Ascending aorta (tissue), 2 donors: ENCODE data around the gene NAV2. TPM values are rescaled to one million over a fixed set of nuclear protein-coding genes. Genes with fewer than 3 reads are reported as not detected.

Source experiments
- DNase-seq, 2 donors: peaks; one replicate each; pipeline ENCODE4 v3.0.0-alpha.2; 2019; ENCODE audit warnings: low spot score in 2 of 2
- H3K27ac ChIP-seq, 2 donors: fragments of 200-600 bp; sonication (generic); one replicate each; pipeline ENCODE4 v1.5.1; 2016 to 2017; ENCODE audit warnings: mild to moderate bottlenecking in 1 of 2
- H3K27me3 ChIP-seq: fragments of 200-600 bp; sonication (generic); one replicate; pipeline ENCODE4 v1.5.1; 2017
- H3K36me3 ChIP-seq, 2 donors: fragments of 200-600 bp; sonication (generic); one replicate each; pipeline ENCODE4 v1.5.1; 2016
- H3K4me1 ChIP-seq, 2 donors: fragments of 200-600 bp; sonication (generic); one replicate each; pipeline ENCODE4 v1.5.1; 2016 to 2017; ENCODE audit warnings: mild to moderate bottlenecking in 1 of 2
- H3K4me3 ChIP-seq, 2 donors: fragments of 200-600 bp; sonication (generic); one replicate each; pipeline ENCODE4 v1.5.1; 2016 to 2017; ENCODE audit warnings: mild to moderate bottlenecking in 1 of 2
- H3K9me3 ChIP-seq, 2 donors: fragments of 200-600 bp; sonication (generic); one replicate each; pipeline ENCODE4 v1.5.1; 2016
- intact Hi-C: fragments of 100-400 bp; cut with DNase I; formaldehyde crosslinking; loops from one replicate; pipeline ENCODE4 v1.15.1; 2023
- total RNA-seq: library from RNA; depleted of rRNA; stranded (reverse); fragments of >200 nt; gene quantifications from one replicate; pipeline ENCODE4 v1.1.0, GENCODE V29; 2016
- TF ChIP-seq, protein P1 (sequence below), 3 experiments: fragments of 200-600 bp in 2 of 3; fragments of 450-650 bp in 1 of 3; sonication (generic) in 2 of 3; IDR thresholded peaks; one replicate each; pipeline ENCODE4 v1.5.1; 2016 to 2019; ENCODE audit warnings: antibody characterized with exemption in 3 of 3, mild to moderate bottlenecking in 1 of 3, moderate library complexity in 1 of 3

NAV2 gene
- total RNA-seq, 1 donor from 2014 or later: 62.6 TPM

- Histone ChIP-seq H3K4me1 (peaks cover 8 to 20% of the 10 kb centered on the region in 2 donors), H3K27ac (no peak overlapping the region), H3K36me3 (peaks cover 5 to 9% of the 10 kb centered on the region in 2 donors), H3K27me3 (no peaks in the 10 kb centered on the region), H3K9me3 (no peaks in the 10 kb centered on the region), H3K4me3 (no peak overlapping the region)
- TF ChIP-seq, protein P1, sequence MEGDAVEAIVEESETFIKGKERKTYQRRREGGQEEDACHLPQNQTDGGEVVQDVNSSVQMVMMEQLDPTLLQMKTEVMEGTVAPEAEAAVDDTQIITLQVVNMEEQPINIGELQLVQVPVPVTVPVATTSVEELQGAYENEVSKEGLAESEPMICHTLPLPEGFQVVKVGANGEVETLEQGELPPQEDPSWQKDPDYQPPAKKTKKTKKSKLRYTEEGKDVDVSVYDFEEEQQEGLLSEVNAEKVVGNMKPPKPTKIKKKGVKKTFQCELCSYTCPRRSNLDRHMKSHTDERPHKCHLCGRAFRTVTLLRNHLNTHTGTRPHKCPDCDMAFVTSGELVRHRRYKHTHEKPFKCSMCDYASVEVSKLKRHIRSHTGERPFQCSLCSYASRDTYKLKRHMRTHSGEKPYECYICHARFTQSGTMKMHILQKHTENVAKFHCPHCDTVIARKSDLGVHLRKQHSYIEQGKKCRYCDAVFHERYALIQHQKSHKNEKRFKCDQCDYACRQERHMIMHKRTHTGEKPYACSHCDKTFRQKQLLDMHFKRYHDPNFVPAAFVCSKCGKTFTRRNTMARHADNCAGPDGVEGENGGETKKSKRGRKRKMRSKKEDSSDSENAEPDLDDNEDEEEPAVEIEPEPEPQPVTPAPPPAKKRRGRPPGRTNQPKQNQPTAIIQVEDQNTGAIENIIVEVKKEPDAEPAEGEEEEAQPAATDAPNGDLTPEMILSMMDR (IDR thresholded peaks at IDR 0.05): no peak
- intact Hi-C loops: no loop called here
- no peak for DNase-seq
These were observed 108.8 kb downstream of the NAV2 start for GRCh38 chr11:19821412-19821875.

DNA sequence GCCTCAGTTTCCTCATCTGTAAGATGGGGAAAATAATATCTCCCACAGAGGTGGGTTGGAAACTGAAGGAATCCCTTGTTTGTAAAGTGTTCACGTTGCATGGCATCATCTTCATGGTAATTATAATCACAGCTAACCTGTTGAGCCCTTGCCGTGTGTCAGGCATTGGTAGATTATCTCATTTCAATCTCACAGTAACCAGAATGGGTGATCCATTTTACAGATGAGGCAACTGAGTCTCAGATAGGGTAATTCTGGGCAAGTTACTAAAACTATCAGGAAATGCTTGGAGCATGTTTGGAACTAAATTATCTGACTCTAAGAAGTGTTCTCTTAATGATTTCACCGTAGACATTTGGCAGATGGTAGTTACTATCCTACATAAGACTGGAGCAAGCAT, 109.4 kb downstream of the NAV2 start:
- intact Hi-C loops: no loop called here
- Histone ChIP-seq H3K9me3 (no peaks in the 10 kb centered on the region), H3K27me3 (no peaks in the 10 kb centered on the region), H3K4me3 (no peak overlapping the region), H3K4me1 (peaks cover 8 to 18% of the 10 kb centered on the region in 2 donors), H3K27ac (no peak overlapping the region), H3K36me3 (peaks cover 1 to 9% of the 10 kb centered on the region in 2 donors)
- TF ChIP-seq, protein P1 (IDR thresholded peaks at IDR 0.05): no peak
- DNase-seq: no peak

DNA sequence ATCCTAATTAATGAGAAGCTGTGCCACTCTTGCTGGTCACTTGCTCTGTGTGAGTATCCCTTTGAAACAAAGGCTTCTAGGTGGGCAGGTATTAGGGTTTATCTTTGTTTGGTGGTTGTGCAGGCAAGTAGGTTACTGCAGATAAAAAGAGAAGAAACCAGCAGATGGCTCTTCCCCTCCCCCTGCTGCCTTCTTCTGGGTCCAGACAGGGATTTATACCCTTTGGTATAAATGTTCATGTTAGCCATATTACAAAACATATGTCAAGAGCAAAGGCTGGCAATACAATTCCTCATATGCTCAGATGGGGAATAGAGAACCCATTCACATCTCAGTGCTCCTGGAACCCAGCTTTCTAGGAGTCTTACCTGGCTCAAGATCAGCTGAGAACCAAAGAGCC, 109.9 kb downstream of the NAV2 start:
- H3K27ac ChIP-seq: no peak overlapping the region
- H3K4me3 ChIP-seq: no peak overlapping the region
- TF ChIP-seq, protein P1 (IDR thresholded peaks at IDR 0.05): no peak
- H3K4me1 ChIP-seq: peaks cover 6 to 18% of the 10 kb centered on the region in 2 donors
- H3K27me3 ChIP-seq: no peaks in the 10 kb centered on the region
- intact Hi-C loops: no loop called here
- no peaks in the 10 kb centered on the region for H3K9me3 ChIP-seq
- H3K36me3 ChIP-seq: peaks cover 0 to 9% of the 10 kb centered on the region in 2 donors
- no peak for DNase-seq

- intact Hi-C loops: no loop called here
- DNase-seq: no peak
- no peaks in the 10 kb centered on the region for H3K27me3 ChIP-seq
- H3K27ac ChIP-seq: no peak overlapping the region
- no peak overlapping the region for H3K4me3 ChIP-seq
- TF ChIP-seq, protein P1 (IDR thresholded peaks at IDR 0.05): no peak
- no peaks in the 10 kb centered on the region for H3K9me3 ChIP-seq
- peaks cover 0 to 4% of the 10 kb centered on the region in 2 donors for H3K36me3 ChIP-seq
- H3K4me1 ChIP-seq: peaks cover 0 to 28% of the 10 kb centered on the region in 2 donors
These were observed 114.0 kb downstream of the NAV2 start for GRCh38 chr11:19826606-19827005.

GRCh38 chr11:19827399-19828135, 114.9 kb downstream of the NAV2 start:
- Histone ChIP-seq H3K27me3 (no peaks in the 10 kb centered on the region), H3K27ac (no peak overlapping the region), H3K9me3 (no peaks in the 10 kb centered on the region), H3K4me1 (peaks cover 0 to 35% of the 10 kb centered on the region in 2 donors), H3K4me3 (no peak overlapping the region), H3K36me3 (peaks cover 0 to 11% of the 10 kb centered on the region in 2 donors)
- intact Hi-C loops: no loop called here
- TF ChIP-seq, protein P1 (IDR thresholded peaks at IDR 0.05): no peak
- no peak for DNase-seq
